Fibroblast of lung (primary cell): ENCODE measurements around the gene MCTP1. TPM values are rescaled to one million over a fixed set of nuclear protein-coding genes. Genes with fewer than 3 reads are reported as not detected.

Experiments used
- DNase-seq, 2 donors: peaks; one replicate each; pipeline versions ENCODE4 v3.0.0 to v3.0.0-alpha.2; 2010; ENCODE audit warnings: low read depth in 2 of 2
- H2AFZ ChIP-seq: 2 replicates; pipeline ENCODE4 v1.5.1; 2012; ENCODE audit warnings: low read length, control low read depth, inconsistent platforms
- H3K27ac ChIP-seq: 2 replicates; pipeline ENCODE4 v1.5.1; 2011; ENCODE audit warnings: low read length, control low read depth; ENCODE audit not compliant: insufficient read depth
- H3K27me3 ChIP-seq: 2 replicates; pipeline ENCODE4 v1.5.1; 2011; ENCODE audit warnings: mild to moderate bottlenecking, low read length; ENCODE audit not compliant: control insufficient read depth, insufficient read depth
- H3K36me3 ChIP-seq: 2 replicates; pipeline ENCODE4 v1.5.1; 2011; ENCODE audit warnings: low read length; ENCODE audit not compliant: control insufficient read depth, insufficient read depth
- H3K4me1 ChIP-seq: 2 replicates; pipeline ENCODE4 v1.5.1; 2011; ENCODE audit warnings: low read length; ENCODE audit not compliant: control insufficient read depth, insufficient read depth; ENCODE audit errors: extremely low read depth
- H3K4me2 ChIP-seq: 2 replicates; pipeline ENCODE4 v1.5.1; 2011; ENCODE audit warnings: low read length, control low read depth; ENCODE audit not compliant: insufficient read depth; ENCODE audit errors: extremely low read depth
- H3K4me3 ChIP-seq, 4 experiments: fragments of 200-600 bp in 1 of 4; sonication (generic) in 1 of 4; replicated peaks in 1 of 4; 2 replicates each; pipeline ENCODE4 v1.5.1; 2011 to 2016; ENCODE audit warnings: low read length in 4 of 4, low read depth in 3 of 4, mild to moderate bottlenecking in 3 of 4, control low read depth in 2 of 4, inconsistent platforms in 1 of 4, mixed read lengths in 1 of 4; ENCODE audit not compliant: insufficient read depth in 1 of 4; ENCODE audit errors: control extremely low read depth in 1 of 4
- H3K79me2 ChIP-seq: 2 replicates; pipeline ENCODE4 v1.5.1; 2012; ENCODE audit warnings: mild to moderate bottlenecking, low read length, inconsistent platforms; ENCODE audit not compliant: control insufficient read depth, insufficient read depth
- H3K9ac ChIP-seq: 2 replicates; pipeline ENCODE4 v1.5.1; 2011; ENCODE audit warnings: mild to moderate bottlenecking, low read length, control low read depth; ENCODE audit not compliant: insufficient read depth
- H3K9me3 ChIP-seq: 2 replicates; pipeline ENCODE4 v1.5.1; 2012; ENCODE audit warnings: low read depth, low read length; ENCODE audit not compliant: control insufficient read depth, insufficient read depth
- H4K20me1 ChIP-seq: 2 replicates; pipeline ENCODE4 v1.5.1; 2011; ENCODE audit warnings: low read length; ENCODE audit not compliant: control insufficient read depth, insufficient read depth; ENCODE audit errors: extremely low read depth
- EZH2 ChIP-seq: IDR thresholded peaks from 2 replicates; pipeline ENCODE4 v1.5.1; 2012; ENCODE audit warnings: low read length, control low read depth, mild to moderate bottlenecking; ENCODE audit errors: missing control alignments
- polyA plus RNA-seq, 2 donors: library from polyadenylated mRNA; depleted of rRNA in 1 of 2; stranded (reverse) in 1 of 2; unstranded in 1 of 2; fragments of >200 nt; gene quantifications; 2 replicates each; pipeline ENCODE4 v1.2.1, GENCODE V29; 2011 to 2012; ENCODE audit warnings: missing spikeins in 1 of 2
- total RNA-seq: library from RNA; depleted of rRNA; stranded (reverse); fragments of >200 nt; gene quantifications from 2 replicates; pipeline ENCODE4 v1.2.1, GENCODE V29; 2014
- TF ChIP-seq, protein P1 (sequence below), 2 donors: IDR thresholded peaks in 1 of 2; conservative IDR thresholded peaks in 1 of 2; 1 replicate in 1 of 2; 2 replicates in 1 of 2; pipeline ENCODE4 v1.5.1; 2011 to 2012; ENCODE audit warnings: low read length in 2 of 2, control low read depth in 1 of 2, inconsistent platforms in 1 of 2, low read depth in 1 of 2, mild to moderate bottlenecking in 1 of 2

Gene MCTP1
- total and polyA plus RNA-seq, 2 donors (not counting 1 experiment from before 2014, with no cell fraction given), result 0.78 to 7.9 TPM

- peak in 1 of 2 donors; percentile 68 for DNase-seq
- Histone ChIP-seq H3K27me3 (no peaks in the 10 kb centered on the region), H3K9ac (no peak overlapping the region), H3K4me1 (no peaks in the 10 kb centered on the region), H3K9me3 (no peaks in the 10 kb centered on the region), H4K20me1 (no peaks in the 10 kb centered on the region), H3K36me3 (no peaks in the 10 kb centered on the region), H3K4me2 (no peak overlapping the region), H3K4me3 (no peak overlapping the region), H3K27ac (no peak overlapping the region), H3K79me2 (no peaks in the 10 kb centered on the region), H2AFZ (peak overlapping the region; percentile 39)
- TF ChIP-seq EZH2, result no peak
- TF ChIP-seq, protein P1, sequence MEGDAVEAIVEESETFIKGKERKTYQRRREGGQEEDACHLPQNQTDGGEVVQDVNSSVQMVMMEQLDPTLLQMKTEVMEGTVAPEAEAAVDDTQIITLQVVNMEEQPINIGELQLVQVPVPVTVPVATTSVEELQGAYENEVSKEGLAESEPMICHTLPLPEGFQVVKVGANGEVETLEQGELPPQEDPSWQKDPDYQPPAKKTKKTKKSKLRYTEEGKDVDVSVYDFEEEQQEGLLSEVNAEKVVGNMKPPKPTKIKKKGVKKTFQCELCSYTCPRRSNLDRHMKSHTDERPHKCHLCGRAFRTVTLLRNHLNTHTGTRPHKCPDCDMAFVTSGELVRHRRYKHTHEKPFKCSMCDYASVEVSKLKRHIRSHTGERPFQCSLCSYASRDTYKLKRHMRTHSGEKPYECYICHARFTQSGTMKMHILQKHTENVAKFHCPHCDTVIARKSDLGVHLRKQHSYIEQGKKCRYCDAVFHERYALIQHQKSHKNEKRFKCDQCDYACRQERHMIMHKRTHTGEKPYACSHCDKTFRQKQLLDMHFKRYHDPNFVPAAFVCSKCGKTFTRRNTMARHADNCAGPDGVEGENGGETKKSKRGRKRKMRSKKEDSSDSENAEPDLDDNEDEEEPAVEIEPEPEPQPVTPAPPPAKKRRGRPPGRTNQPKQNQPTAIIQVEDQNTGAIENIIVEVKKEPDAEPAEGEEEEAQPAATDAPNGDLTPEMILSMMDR (conservative IDR thresholded peaks at IDR 0.05 in 1 of 2, IDR thresholded peaks at IDR 0.05 in 1 of 2; ENCODE audit: low read depth in 1 of 2, low read length in 2 of 2), result no peak
Observed at GRCh38 chr5:94682814-94683520, 601.9 kb downstream of the MCTP1 start.

GRCh38 chr5:94675965-94676618 is 608.8 kb downstream of the MCTP1 start:
- H3K27me3 ChIP-seq, result no peaks in the 10 kb centered on the region
- H3K79me2 ChIP-seq, result no peaks in the 10 kb centered on the region
- no peak overlapping the region for H2AFZ ChIP-seq
- no peak overlapping the region for H3K4me3 ChIP-seq
- TF ChIP-seq, protein P1 (conservative IDR thresholded peaks at IDR 0.05 in 1 of 2, IDR thresholded peaks at IDR 0.05 in 1 of 2; ENCODE audit: low read depth in 1 of 2, low read length in 2 of 2), result no peak
- TF ChIP-seq EZH2, result no peak
- no peak for DNase-seq
- no peak overlapping the region for H3K9ac ChIP-seq
- H4K20me1 ChIP-seq, result no peaks in the 10 kb centered on the region
- H3K9me3 ChIP-seq, result no peaks in the 10 kb centered on the region
- H3K4me1 ChIP-seq, result no peaks in the 10 kb centered on the region
- H3K4me2 ChIP-seq, result no peak overlapping the region
- H3K36me3 ChIP-seq, result no peaks in the 10 kb centered on the region
- no peak overlapping the region for H3K27ac ChIP-seq

GRCh38 chr5:94674490-94675382 is 610.2 kb downstream of the MCTP1 start:
- H3K27ac ChIP-seq, result no peak overlapping the region
- no peaks in the 10 kb centered on the region for H3K4me1 ChIP-seq
- no peak overlapping the region for H3K4me2 ChIP-seq
- H3K9me3 ChIP-seq, result no peaks in the 10 kb centered on the region
- H3K4me3 ChIP-seq, result no peak overlapping the region
- H3K9ac ChIP-seq, result no peak overlapping the region
- no peaks in the 10 kb centered on the region for H3K36me3 ChIP-seq
- no peaks in the 10 kb centered on the region for H3K79me2 ChIP-seq
- TF ChIP-seq, protein P1 (conservative IDR thresholded peaks at IDR 0.05 in 1 of 2, IDR thresholded peaks at IDR 0.05 in 1 of 2; ENCODE audit: low read depth in 1 of 2, low read length in 2 of 2), result no peak
- TF ChIP-seq EZH2, result no peak
- H4K20me1 ChIP-seq, result no peaks in the 10 kb centered on the region
- H3K27me3 ChIP-seq, result no peaks in the 10 kb centered on the region
- H2AFZ ChIP-seq, result no peak overlapping the region
- peak; percentile 14 to 24 for DNase-seq
